K562 (cell line): ENCODE data around the gene NRM. TPM values are rescaled to one million over a fixed set of nuclear protein-coding genes. Genes with fewer than 3 reads are reported as not detected.

Experiments
- FOXP1 ChIP-seq: sonication (generic); formaldehyde crosslinking; IDR thresholded peaks from 2 replicates; pipeline ENCODE4 v1.8.0; 2022; ENCODE audit warnings: mild to moderate bottlenecking, missing genetic modification reagents
- HDAC2 ChIP-seq: fragments of 450-650 bp; IDR thresholded peaks from 2 replicates; pipeline ENCODE4 v1.6.1; 2016; ENCODE audit warnings: mild to moderate bottlenecking
- HDGF ChIP-seq: fragments of 450-650 bp; IDR thresholded peaks from 2 replicates; pipeline ENCODE4 v1.6.1; 2016
- HNRNPLL ChIP-seq: fragments of 200-400 bp; formaldehyde crosslinking; IDR thresholded peaks from 2 replicates; pipeline ENCODE4 v1.6.1; 2017; ENCODE audit warnings: low read length, low read depth, mild to moderate bottlenecking; ENCODE audit not compliant: poor library complexity, severe bottlenecking
- MAFG ChIP-seq: fragments of 450-650 bp; conservative IDR thresholded peaks from 2 replicates; pipeline ENCODE4 v1.6.1; 2016; ENCODE audit warnings: missing genetic modification characterization, missing compliant biosample characterization
- RAD51 ChIP-seq: fragments of 450-650 bp; IDR thresholded peaks from 2 replicates; pipeline ENCODE4 v1.7.1; 2016; ENCODE audit warnings: low read depth, mild to moderate bottlenecking, borderline replicate concordance
- SAFB ChIP-seq: fragments of 200-400 bp; formaldehyde crosslinking; IDR thresholded peaks from 2 replicates; pipeline ENCODE4 v1.6.1; 2017; ENCODE audit warnings: low read depth, low read length, borderline replicate concordance
- SAFB2 ChIP-seq: fragments of 200-400 bp; formaldehyde crosslinking; IDR thresholded peaks from 2 replicates; pipeline ENCODE4 v1.6.1; 2018; ENCODE audit warnings: borderline replicate concordance, low read length, low read depth, moderate library complexity; ENCODE audit not compliant: severe bottlenecking
- STAT6 ChIP-seq: sonication (generic); formaldehyde crosslinking; IDR thresholded peaks from 2 replicates; pipeline ENCODE4 v1.8.1; 2023; ENCODE audit warnings: mild to moderate bottlenecking, missing genetic modification reagents
- TEAD4 ChIP-seq, 2 experiments: sonication (generic) in 1 of 2; formaldehyde crosslinking in 1 of 2; IDR thresholded peaks; 2 replicates each; pipeline versions ENCODE4 v1.6.1 to v1.8.0; 2012 to 2022; ENCODE audit warnings: borderline replicate concordance in 1 of 2, inconsistent platforms in 1 of 2, low read length in 1 of 2, mild to moderate bottlenecking in 1 of 2, missing genetic modification reagents in 1 of 2
- THRA ChIP-seq: fragments of 450-650 bp; IDR thresholded peaks from 2 replicates; pipeline ENCODE4 v1.6.1; 2017; ENCODE audit warnings: mild to moderate bottlenecking, moderate library complexity
- USF1 ChIP-seq: sonication (generic); formaldehyde crosslinking; IDR thresholded peaks from 2 replicates; pipeline ENCODE4 v1.9.0; 2022; ENCODE audit warnings: mild to moderate bottlenecking, missing genetic modification reagents
- ZBTB2 ChIP-seq: fragments of 450-650 bp; IDR thresholded peaks from 2 replicates; pipeline ENCODE4 v1.6.1; 2016; ENCODE audit warnings: antibody characterized with exemption
- ZNF140 ChIP-seq: fragments of 250-450 bp; sonication (Bioruptor Pico); IDR thresholded peaks from 2 replicates; pipeline ENCODE4 v1.8.0; 2021; ENCODE audit warnings: moderate library complexity, mild to moderate bottlenecking, inconsistent platforms
- ZNF143 ChIP-seq: sonication (generic); formaldehyde crosslinking; IDR thresholded peaks from 2 replicates; pipeline ENCODE4 v1.9.0; 2022; ENCODE audit warnings: mild to moderate bottlenecking, missing genetic modification reagents
- ZNF232 ChIP-seq: sonication (generic); formaldehyde crosslinking; IDR thresholded peaks from 2 replicates; pipeline ENCODE4 v1.8.0; 2022; ENCODE audit warnings: mild to moderate bottlenecking, missing genetic modification reagents
- ZNF398 ChIP-seq: fragments of 250-450 bp; sonication (Bioruptor Pico); IDR thresholded peaks from 2 replicates; pipeline ENCODE4 v1.8.0; 2021; ENCODE audit warnings: moderate library complexity, mild to moderate bottlenecking, inconsistent platforms
- ZNF644 ChIP-seq: fragments of 200-800 bp; sonication (Bioruptor generic); IDR thresholded peaks from 2 replicates; pipeline ENCODE4 v1.6.1; 2016; ENCODE audit warnings: low read depth, missing genetic modification characterization, missing compliant biosample characterization
- ZNF764 ChIP-seq: fragments of 250-450 bp; sonication (Bioruptor Pico); IDR thresholded peaks from 2 replicates; pipeline ENCODE4 v1.4.0; 2020; ENCODE audit warnings: low read depth, mild to moderate bottlenecking, moderate library complexity
- polyA plus RNA-seq, 8 experiments: library from polyadenylated mRNA; depleted of rRNA in 4 of 8; stranded (reverse) in 5 of 8; unstranded in 3 of 8; fragments of >200 nt; fragmentation: Nextera tagmentation in 2 of 8; fragmentation: Illumina TruSeq in 1 of 8; extraction: Ambion mirVana in 2 of 8; extraction: Trizol in 1 of 8; gene quantifications; 2 replicates each; pipeline versions ENCODE4 v1.2.1 to v1.2.3, GENCODE V29; 2011 to 2014; ENCODE audit warnings: inconsistent platforms in 1 of 8, missing spikeins in 1 of 8
- total RNA-seq, 7 experiments: library from RNA; depleted of rRNA in 6 of 7; stranded (reverse); fragments of >200 nt in 6 of 7; fragmentation: Illumina TruSeq in 2 of 7; extraction: Trizol in 2 of 7; gene quantifications; 2 replicates each; pipeline versions ENCODE4 v1.2.1 to v1.2.3, GENCODE V29; 2011 to 2021; ENCODE audit warnings: low replicate concordance in 1 of 7

NRM gene
- total and polyA plus RNA-seq, 9 of the 15 experiments (the other 6 are each of a cell fraction or from before 2014, with no cell fraction given): 9.7 to 58.2 (median 18.1) TPM

- TF ChIP-seq STAT6 (CRISPR knock-in tag) (no peak), ZBTB2 (no peak), ZNF398 (CRISPR knock-in tag) (no peak), ZNF143 (CRISPR knock-in tag) (peak; percentile 50; the same call in 1 of the 2 replicates), ZNF764 (CRISPR knock-in tag) (no peak), MAFG (tag) (no peak), HDGF (0 out of 2 replicates have a peak, but pooled peaks have one; percentile 2), ZNF140 (no peak), USF1 (CRISPR knock-in tag) (peak; percentile 44; the same call in 1 of the 2 replicates), THRA (no peak), SAFB2 (no peak), FOXP1 (0 out of 2 replicates have a peak, but pooled peaks have one; percentile 71), TEAD4 (IDR thresholded peaks at IDR 0.05; ENCODE audit: low read length) (no peak), TEAD4 (CRISPR knock-in tag; IDR thresholded peaks at IDR 0.05; ENCODE audit: borderline replicate concordance) (peak; percentile 48; the same call in 1 of the 2 replicates), HDAC2 (no peak), HNRNPLL (no peak), ZNF232 (0 out of 2 replicates have a peak, but pooled peaks have one; percentile 13), SAFB (no peak), RAD51 (no peak), ZNF644 (no peak)
Measured at GRCh38 chr6:30683183-30683979, 7.4 kb downstream of the NRM start (continued).
